GM12864 (cell line): Measurements from ENCODE around the gene TSPAN15.

Experiments
- DNase-seq: peaks from one replicate; pipeline ENCODE4 v3.0.0-alpha.2; 2011; ENCODE audit warnings: low read depth
- H3K4me3 ChIP-seq: 2 replicates; pipeline ENCODE4 v1.5.1; 2011; ENCODE audit warnings: mild to moderate bottlenecking, low read depth, low read length, control low read depth
- TF ChIP-seq, protein P1 (sequence below): IDR thresholded peaks from 2 replicates; pipeline ENCODE4 v1.5.1; 2011; ENCODE audit warnings: low read depth, mild to moderate bottlenecking, moderate library complexity, low read length, control low read depth, inconsistent platforms; ENCODE audit errors: missing control alignments

Gene TSPAN15

GRCh38 chr10:69508738-69509340 lies 57.6 kb downstream of the TSPAN15 start:
- no peak for DNase-seq
- no peak overlapping the region for H3K4me3 ChIP-seq
- TF ChIP-seq, protein P1, sequence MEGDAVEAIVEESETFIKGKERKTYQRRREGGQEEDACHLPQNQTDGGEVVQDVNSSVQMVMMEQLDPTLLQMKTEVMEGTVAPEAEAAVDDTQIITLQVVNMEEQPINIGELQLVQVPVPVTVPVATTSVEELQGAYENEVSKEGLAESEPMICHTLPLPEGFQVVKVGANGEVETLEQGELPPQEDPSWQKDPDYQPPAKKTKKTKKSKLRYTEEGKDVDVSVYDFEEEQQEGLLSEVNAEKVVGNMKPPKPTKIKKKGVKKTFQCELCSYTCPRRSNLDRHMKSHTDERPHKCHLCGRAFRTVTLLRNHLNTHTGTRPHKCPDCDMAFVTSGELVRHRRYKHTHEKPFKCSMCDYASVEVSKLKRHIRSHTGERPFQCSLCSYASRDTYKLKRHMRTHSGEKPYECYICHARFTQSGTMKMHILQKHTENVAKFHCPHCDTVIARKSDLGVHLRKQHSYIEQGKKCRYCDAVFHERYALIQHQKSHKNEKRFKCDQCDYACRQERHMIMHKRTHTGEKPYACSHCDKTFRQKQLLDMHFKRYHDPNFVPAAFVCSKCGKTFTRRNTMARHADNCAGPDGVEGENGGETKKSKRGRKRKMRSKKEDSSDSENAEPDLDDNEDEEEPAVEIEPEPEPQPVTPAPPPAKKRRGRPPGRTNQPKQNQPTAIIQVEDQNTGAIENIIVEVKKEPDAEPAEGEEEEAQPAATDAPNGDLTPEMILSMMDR = no peak

- no peak overlapping the region for H3K4me3 ChIP-seq
- TF ChIP-seq, protein P1 = no peak
- DNase-seq = no peak
These were observed 61.6 kb downstream of the TSPAN15 start for GRCh38 chr10:69512901-69513300.

GRCh38 chr10:69513617-69514016 lies 62.4 kb downstream of the TSPAN15 start:
- no peak overlapping the region for H3K4me3 ChIP-seq
- DNase-seq = no peak
- TF ChIP-seq, protein P1 = no peak

- peak; percentile 25 for DNase-seq
- no peak overlapping the region for H3K4me3 ChIP-seq
- TF ChIP-seq, protein P1 = peak; percentile 97
These were observed 64.5 kb downstream of the TSPAN15 start for GRCh38 chr10:69515699-69516259.

DNA sequence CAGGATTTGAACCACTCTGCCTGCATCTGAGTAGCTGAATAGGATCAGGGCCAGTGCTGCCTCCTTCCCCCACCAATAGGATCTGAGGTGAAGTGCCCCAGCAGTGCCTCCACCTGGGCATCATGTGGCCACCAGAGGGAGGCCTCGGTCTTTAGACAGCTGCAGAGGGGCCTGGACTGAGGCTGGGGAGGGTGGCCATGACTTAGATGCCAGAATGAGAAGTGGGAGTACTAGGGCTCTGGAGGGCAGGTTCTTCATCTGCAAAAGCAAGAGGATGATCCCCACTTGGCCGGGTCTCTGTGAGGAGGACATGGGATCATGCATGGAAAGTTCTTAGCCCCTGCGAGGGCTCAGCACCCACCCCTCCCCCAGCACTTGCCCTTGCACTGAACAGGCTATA lies 65.1 kb downstream of the TSPAN15 start:
- DNase-seq = no peak
- TF ChIP-seq, protein P1 = peak; percentile 51
- H3K4me3 ChIP-seq = no peak overlapping the region

- no peak for DNase-seq
- no peak overlapping the region for H3K4me3 ChIP-seq
- TF ChIP-seq, protein P1 = no peak
These were observed 65.5 kb downstream of the TSPAN15 start for GRCh38 chr10:69516796-69517195.
